K562 (cell line): ENCODE data around the gene PGLYRP4.

Experiments
- CTCF ChIP-seq, 3 experiments: IDR thresholded peaks in 2 of 3; conservative IDR thresholded peaks in 1 of 3; 2 replicates each; pipeline ENCODE4 v1.5.1; 2011 to 2012; ENCODE audit warnings: low read length in 3 of 3, mild to moderate bottlenecking in 3 of 3, control low read depth in 2 of 3, improper control_type of control experiment in 1 of 3, inconsistent platforms in 1 of 3, low read depth in 1 of 3, mixed read lengths in 1 of 3, moderate library complexity in 1 of 3; ENCODE audit not compliant: insufficient read depth in 2 of 3
- DNMT1 ChIP-seq: fragments of 450-650 bp; IDR thresholded peaks from 2 replicates; pipeline ENCODE4 v1.6.1; 2016; ENCODE audit warnings: antibody characterized with exemption, mild to moderate bottlenecking

DNA sequence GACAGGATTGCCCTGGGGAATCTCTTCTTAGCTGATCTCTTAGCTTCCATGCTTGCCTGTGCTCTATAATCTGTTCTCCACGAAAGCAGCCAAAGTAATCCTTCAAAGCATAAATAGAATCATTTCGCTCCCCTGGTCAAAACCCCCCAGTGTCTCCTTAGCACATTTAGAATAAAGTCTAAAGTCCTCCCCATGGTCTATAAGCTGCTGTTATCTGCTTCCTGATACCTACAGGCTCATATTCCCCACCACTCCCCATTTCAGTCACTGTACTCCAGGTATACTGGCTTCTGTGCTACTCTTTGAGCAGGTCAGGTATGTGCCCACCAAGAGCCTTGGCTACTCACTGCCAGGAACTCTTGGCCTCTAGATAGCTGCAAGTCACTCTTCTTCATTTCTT lies 23.9 kb upstream of the PGLYRP4 start:
- TF ChIP-seq CTCF (IDR thresholded peaks at IDR 0.05 in 2 of 3, conservative IDR thresholded peaks at IDR 0.05 in 1 of 3; ENCODE audit: insufficient read depth in 2 of 3, low read depth in 1 of 3, low read length in 3 of 3): no peak
- no peak for TF ChIP-seq DNMT1
